Activated CD4-positive, alpha-beta T cell treated with anti-CD3 and anti-CD28 coated beads, Interleukin-2, amount 10 ng/mL, durations not matched to agents 24 days and 14 days (primary cell): ENCODE measurements around the gene RFC5. TPM values are rescaled to one million over a fixed set of nuclear protein-coding genes. Genes with fewer than 3 reads are reported as not detected.
A peak's percentile ranks its signal among the peaks of the same experiment; 100 is the strongest.
"Not testable (repeated sequence)": the region's sequence is repeated elsewhere in the genome, so short reads cannot be mapped to it uniquely, and the experiment has no call there.

Source experiments
- DNase-seq: peaks from one replicate; pipeline ENCODE4 v3.0.0; 2022
- H3K27ac Mint-ChIP-seq: one replicate; pipeline ENCODE4 v1.8.0; 2022; ENCODE audit warnings: mild to moderate bottlenecking, mixed read lengths
- H3K27me3 Mint-ChIP-seq: one replicate; pipeline ENCODE4 v1.8.0; 2022; ENCODE audit warnings: mixed read lengths
- H3K36me3 Mint-ChIP-seq: one replicate; pipeline ENCODE4 v1.8.0; 2022; ENCODE audit warnings: low read depth, mild to moderate bottlenecking, mixed read lengths
- H3K4me1 Mint-ChIP-seq: one replicate; pipeline ENCODE4 v1.8.0; 2021; ENCODE audit warnings: mixed read lengths
- H3K4me3 Mint-ChIP-seq: one replicate; pipeline ENCODE4 v1.8.0; 2022; ENCODE audit warnings: mild to moderate bottlenecking, moderate library complexity, mixed read lengths
- H3K9me3 Mint-ChIP-seq: one replicate; pipeline ENCODE4 v1.8.0; 2021; ENCODE audit warnings: mixed read lengths
- intact Hi-C: fragments of 100-400 bp; cut with micrococcal nuclease; formaldehyde crosslinking; loops from one replicate; pipeline ENCODE4 v1.15.1; 2023
- total RNA-seq: library from RNA; stranded (reverse); gene quantifications from 2 replicates; pipeline ENCODE4 v1.2.3, GENCODE V29; 2022

Gene RFC5
- total RNA-seq, 1 donor from 2014 or later = 84.4 TPM

DNA sequence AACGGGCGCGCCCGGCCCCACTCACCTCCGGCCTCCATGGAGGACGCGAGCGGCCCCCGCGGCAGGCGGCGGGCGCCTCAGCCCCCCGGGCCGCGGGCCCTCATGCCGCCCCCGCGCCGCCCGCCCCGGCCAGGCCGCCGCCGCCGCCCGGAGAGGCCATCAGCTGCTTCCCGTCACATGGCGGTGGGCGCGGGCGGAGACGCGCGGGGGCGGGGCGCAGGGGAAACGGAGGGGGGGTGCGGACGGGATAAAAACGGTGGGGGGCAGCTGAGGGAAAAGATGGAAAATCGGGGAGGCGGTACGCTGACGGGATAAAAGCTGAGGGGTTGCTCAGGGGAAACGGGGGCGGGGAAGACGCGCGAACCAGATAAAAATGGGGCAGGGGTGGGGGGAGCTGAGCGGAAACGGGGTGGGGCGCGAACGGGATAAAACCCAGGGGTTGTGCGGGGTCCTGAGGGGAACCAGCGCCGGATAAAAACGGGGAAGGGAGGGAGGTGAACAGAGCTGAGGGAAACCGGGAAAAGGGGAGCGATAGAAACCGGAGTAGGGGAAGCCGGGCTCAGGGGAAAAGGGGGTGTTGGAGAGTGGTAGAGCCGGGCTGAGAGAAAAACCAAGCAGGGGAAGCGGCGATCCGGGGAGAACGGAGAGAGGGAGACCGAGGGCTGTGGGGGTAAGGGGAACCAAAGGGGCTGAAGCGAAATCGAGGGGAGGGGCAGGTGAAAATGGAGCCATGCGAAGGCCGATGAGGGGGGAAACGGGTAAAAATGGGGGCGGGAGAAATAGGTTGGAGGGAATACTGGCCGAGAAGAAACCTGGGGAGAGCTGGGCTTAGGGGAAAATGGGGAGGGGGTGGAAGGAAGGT lies 44.7 kb downstream of the RFC5 start, which contains the start of gene WSB2:
TSS of gene WSB2 (minus strand) at position 169 of the 862 bp plus-strand sequence. CDS start at position 38, 131 bp downstream.
- no peaks in the 10 kb centered on the region for H3K27me3 Mint-ChIP-seq
- peaks cover 48% of the 10 kb centered on the region for H3K4me1 Mint-ChIP-seq
- no peaks in the 10 kb centered on the region for H3K9me3 Mint-ChIP-seq
- intact Hi-C loops = loop anchor here (1.0 to 5.0 kb wide), 5 partner anchors 16 to 316 kb away; partner anchors contain the start of genes PEBP1, RFC5 and SUDS3
- H3K36me3 Mint-ChIP-seq = peaks cover 30% of the 10 kb centered on the region
- H3K27ac Mint-ChIP-seq = peak within 1 kb of the TSS; percentile 97
- peak within 1 kb of the TSS; percentile 93 for H3K4me3 Mint-ChIP-seq
- peak; percentile 88 for DNase-seq

DNA sequence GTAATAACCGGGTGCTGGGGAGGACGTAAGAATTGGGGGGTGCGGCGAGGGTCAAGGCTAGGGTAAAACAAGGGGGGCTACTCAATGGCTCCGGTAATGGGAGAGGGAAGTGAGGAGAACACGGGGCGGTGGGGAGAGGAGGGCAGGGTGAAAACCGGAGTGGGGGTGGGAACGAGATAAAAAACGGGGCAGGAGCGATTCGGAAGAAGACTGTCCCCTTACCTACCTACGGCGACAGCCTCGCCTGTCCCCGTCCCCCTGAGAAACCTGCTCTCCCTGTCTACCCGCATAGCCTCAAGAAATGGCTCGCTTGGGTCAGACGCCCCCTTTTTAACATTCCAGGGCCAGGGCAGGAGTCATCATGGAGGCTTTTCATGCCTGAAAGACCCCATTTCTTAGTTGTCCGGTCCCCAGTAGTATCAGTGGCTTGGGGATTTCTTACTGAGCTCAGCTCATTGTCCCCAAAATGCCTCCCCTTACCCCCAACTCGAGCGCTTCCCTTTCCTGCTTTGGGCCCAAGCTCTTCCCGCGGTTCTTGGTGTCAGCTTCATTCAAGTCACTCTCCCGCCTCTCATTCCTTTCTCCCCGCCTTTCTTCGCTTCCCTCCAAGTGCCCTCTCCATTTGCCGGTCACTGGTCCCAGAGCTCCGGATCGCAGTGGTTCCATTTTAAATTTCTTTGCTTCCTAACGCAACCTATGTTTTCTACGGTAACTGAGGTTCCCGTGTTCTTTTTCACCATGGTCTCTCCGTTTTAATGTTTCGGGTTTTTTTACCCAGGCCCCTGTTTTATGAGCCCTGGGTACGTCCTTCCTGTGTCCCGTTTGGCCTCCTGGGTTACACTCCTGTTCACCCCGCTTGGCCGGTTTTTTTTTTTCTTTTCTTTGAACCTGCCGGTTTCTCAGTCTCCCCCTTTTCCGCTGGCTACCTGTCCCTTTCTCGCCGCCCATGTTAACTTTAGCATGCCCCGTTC lies 45.7 kb downstream of the RFC5 start:
- Mint-ChIP-seq H3K9me3 (no peaks in the 10 kb centered on the region), H3K27me3 (no peaks in the 10 kb centered on the region), H3K36me3 (peaks cover 33% of the 10 kb centered on the region), H3K27ac (peak overlapping the region; percentile 97), H3K4me1 (peaks cover 54% of the 10 kb centered on the region), H3K4me3 (peak overlapping the region; percentile 93)
- intact Hi-C loops = loop anchor here (1.0 to 5.0 kb wide), 5 partner anchors 17 to 315 kb away; partner anchors contain the start of genes PEBP1, RFC5 and SUDS3
- DNase-seq = peak; percentile 74

DNA sequence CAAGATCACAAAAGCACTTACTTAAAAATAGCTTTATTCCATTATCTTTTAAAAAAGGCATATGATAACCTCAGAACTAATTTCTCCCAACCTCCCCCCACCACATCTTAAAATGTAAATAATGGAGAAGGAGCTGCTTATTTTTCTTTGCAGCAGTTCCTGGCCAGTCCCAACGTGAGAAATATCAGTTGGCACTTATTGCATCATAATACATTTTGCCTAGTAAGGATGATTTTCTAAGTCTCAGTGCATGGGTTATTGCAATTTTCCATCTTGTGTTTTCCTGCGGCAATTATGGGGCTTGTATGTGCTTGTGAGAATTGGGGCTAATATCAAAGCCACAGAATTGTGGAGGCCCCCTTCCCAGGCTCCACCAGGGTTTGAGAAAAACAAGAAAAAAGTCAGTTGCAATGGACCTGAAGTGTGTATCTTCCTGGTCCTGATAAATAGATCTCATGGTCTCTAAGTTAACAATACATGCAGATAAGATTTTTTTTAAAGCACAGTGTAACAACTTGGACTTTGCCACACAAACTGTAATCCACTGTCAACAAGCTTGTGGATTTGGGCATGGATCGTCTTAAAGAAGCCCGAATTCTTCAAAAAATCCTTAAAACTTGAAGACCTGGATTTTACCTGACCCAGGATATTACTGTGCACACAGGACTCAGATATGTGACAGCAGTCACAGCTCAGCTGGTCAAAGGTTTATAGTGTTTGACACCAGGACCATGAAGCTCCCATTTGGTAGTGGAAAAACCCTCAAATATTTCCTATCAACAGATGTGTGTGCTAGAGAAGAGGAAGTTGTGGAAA lies 47.3 kb downstream of the RFC5 start:
- peaks cover 31% of the 10 kb centered on the region for H3K36me3 Mint-ChIP-seq

DNA sequence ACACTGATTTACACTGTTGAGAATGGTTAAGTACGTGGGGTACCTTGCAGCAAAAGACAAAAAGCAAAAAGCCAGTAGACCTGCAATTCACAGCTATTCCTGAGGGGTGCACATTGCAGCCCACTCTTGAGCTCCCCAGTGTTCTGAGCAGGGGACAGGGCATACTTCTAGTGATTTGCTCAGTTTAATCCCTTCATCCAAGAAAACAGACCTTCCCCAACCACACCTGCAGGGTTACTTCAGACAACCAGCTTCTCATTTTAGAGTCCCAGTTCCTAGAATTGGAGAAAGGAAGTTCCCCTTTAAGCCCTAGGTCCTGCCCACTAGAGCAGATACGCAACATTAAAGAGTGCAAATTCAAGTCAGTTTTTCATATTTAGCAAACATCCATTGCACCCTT lies 48.1 kb downstream of the RFC5 start:
- DNase-seq = peak; percentile 74
- H3K27ac Mint-ChIP-seq = peak overlapping the region; percentile 97
- H3K27me3 Mint-ChIP-seq = no peaks in the 10 kb centered on the region
- H3K36me3 Mint-ChIP-seq = peaks cover 29% of the 10 kb centered on the region
- intact Hi-C loops = loop anchor here (2.0 to 5.0 kb wide), 2 partner anchors 38 to 293 kb away; no protein-coding TSS in a partner anchor
- peak overlapping the region; percentile 93 for H3K4me3 Mint-ChIP-seq
- peaks cover 54% of the 10 kb centered on the region for H3K4me1 Mint-ChIP-seq
- H3K9me3 Mint-ChIP-seq = no peaks in the 10 kb centered on the region

More for the DNA sequence above, 47.3 kb downstream of the RFC5 start:
- intact Hi-C loops = loop anchor here (2.0 to 5.0 kb wide), 2 partner anchors 39 to 294 kb away; no protein-coding TSS in a partner anchor
- Mint-ChIP-seq H3K27ac (peak overlapping the region; percentile 97), H3K27me3 (no peaks in the 10 kb centered on the region), H3K4me3 (peak overlapping the region; percentile 93), H3K9me3 (no peaks in the 10 kb centered on the region), H3K4me1 (peaks cover 60% of the 10 kb centered on the region)
- no peak for DNase-seq

DNA sequence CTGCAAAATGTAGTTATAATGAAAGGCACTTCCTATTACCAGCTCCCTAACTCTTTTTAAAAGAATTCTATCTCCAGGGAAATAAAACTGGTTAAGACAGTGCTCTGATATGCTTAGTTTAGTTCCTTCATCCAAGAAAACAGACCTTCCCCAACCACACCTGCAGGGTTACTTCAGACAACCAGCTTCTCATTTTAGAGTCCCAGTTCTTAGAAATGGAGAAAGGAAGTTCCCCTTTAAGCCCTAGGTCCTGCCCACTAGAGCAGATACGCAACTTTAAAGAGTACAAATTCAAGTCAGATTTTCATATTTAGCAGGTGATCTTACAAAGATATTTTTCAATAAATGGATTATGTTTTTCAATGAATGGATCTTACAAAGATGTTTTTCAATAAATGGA lies 48.9 kb downstream of the RFC5 start:
- DNase-seq = no peak
- H3K9me3 Mint-ChIP-seq = no peaks in the 10 kb centered on the region
- H3K4me1 Mint-ChIP-seq = peaks cover 46% of the 10 kb centered on the region
- H3K4me3 Mint-ChIP-seq = peak overlapping the region; percentile 93
- peaks cover 26% of the 10 kb centered on the region for H3K36me3 Mint-ChIP-seq
- H3K27ac Mint-ChIP-seq = no peak overlapping the region
- no peaks in the 10 kb centered on the region for H3K27me3 Mint-ChIP-seq
- intact Hi-C loops = loop anchor here (2.0 kb wide), 1 partner anchor 37 kb away; no protein-coding TSS in a partner anchor

DNA sequence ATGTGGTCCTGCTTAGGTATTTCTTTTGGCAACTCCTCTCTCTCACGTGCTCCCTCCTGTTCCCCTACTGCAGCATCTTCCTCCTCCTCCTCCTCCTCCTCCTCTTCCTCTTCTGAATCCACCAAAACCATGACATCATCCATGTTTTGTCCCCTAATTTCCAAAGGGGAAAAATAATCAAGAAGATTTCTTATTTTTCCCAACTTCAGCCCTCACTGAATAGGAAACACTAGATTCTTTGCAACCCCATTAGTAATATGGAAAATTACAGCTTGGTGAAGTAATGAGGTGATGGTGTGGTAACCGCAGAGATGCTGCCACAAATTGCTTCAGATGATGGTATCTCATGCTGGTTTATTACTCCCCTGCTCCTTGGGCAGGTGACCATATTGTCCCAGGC lies 51.9 kb downstream of the RFC5 start:
- no peaks in the 10 kb centered on the region for H3K27me3 Mint-ChIP-seq
- no peaks in the 10 kb centered on the region for H3K9me3 Mint-ChIP-seq
- peaks cover 38% of the 10 kb centered on the region for H3K4me1 Mint-ChIP-seq
- H3K4me3 Mint-ChIP-seq = no peak overlapping the region
- H3K27ac Mint-ChIP-seq = no peak overlapping the region
- peaks cover 14% of the 10 kb centered on the region for H3K36me3 Mint-ChIP-seq
- no peak for DNase-seq
- intact Hi-C loops = no loop called here

DNA sequence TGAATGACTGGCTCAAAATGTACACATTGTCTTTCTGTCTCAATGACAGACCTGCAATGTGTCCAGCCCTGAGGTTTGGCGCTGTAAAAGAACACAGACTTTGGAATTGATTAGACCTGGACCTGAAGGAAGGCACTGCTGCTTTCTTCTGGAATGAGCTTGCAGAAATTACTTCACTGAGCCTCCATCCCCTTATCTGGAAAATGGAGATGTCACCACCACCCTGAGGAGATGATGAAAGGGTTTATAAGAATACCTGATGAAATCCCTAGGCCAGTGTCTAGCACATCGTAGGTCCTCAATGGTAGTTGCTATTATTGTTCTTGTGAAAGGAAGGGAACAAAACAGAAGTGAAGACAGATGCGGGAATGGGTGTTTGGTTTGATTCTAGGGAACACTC lies 54.1 kb downstream of the RFC5 start:
- Mint-ChIP-seq H3K36me3 (peaks cover 6% of the 10 kb centered on the region), H3K4me1 (peaks cover 18% of the 10 kb centered on the region)

DNA sequence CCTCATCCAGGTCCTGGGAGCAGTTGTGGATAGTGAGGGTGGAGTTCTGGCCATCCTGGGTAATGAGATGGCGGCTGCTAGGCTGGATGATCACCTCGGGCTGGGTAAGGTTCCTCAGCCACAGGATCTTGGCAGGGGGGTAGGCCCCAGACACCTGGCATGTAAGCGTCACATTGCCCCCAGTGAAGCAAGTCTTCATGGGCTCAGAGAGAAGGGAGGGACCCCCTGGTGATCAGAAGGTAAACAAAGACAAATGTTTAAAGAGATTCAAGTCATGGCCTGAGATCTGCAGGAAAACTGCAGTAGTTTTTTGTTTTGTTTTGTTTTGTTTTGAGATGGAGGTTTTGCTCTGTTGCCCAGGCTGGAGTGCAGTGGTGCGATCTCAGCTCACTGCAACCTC lies 57.3 kb downstream of the RFC5 start:
- Mint-ChIP-seq H3K27ac (no peak overlapping the region), H3K4me1 (no peaks in the 10 kb centered on the region), H3K4me3 (no peak overlapping the region), H3K27me3 (no peaks in the 10 kb centered on the region), H3K36me3 (no peaks in the 10 kb centered on the region), H3K9me3 (no peaks in the 10 kb centered on the region)
- intact Hi-C loops = no loop called here
- DNase-seq = no peak

More for the DNA sequence above, 54.1 kb downstream of the RFC5 start:
- no peak for DNase-seq
- no peak overlapping the region for H3K27ac Mint-ChIP-seq
- H3K4me3 Mint-ChIP-seq = no peak overlapping the region
- H3K9me3 Mint-ChIP-seq = no peaks in the 10 kb centered on the region
- intact Hi-C loops = no loop called here
- H3K27me3 Mint-ChIP-seq = no peaks in the 10 kb centered on the region

DNA sequence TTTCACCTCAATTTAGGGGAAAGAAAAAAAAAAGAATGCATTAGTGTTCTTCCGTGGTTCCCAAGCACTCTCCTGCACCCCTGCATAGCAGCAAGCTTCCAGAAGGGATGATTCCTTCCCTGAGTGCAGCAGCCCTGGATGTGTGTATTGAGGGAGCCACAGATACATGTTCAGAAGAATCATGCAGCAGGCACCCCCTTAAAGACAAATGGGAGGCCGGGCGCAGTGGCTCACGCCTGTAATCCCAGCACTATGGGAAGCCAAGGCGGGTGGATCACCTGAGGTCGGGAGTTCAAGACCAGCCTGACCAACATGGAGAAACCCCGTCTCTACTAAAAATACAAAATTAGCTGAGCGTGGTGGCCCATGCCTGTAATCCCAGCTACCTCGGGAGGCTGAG lies 65.0 kb downstream of the RFC5 start:
- H3K9me3 Mint-ChIP-seq, H3K36me3 Mint-ChIP-seq, H3K4me1 Mint-ChIP-seq, intact Hi-C loops, H3K4me3 Mint-ChIP-seq, DNase-seq, H3K27ac Mint-ChIP-seq, H3K27me3 Mint-ChIP-seq: not testable (repeated sequence)

Other genes starting within 250 kb of the RFC5 start
- 0.02 and 0.05 TPM in 2 replicates for gene KSR2, start 47.7 kb upstream of the RFC5 start, total RNA-seq
- 129 and 133 TPM in 2 replicates for gene WSB2, start 44.5 kb downstream of the RFC5 start, total RNA-seq
- 12.8 and 14.4 TPM in 2 replicates for gene VSIG10, start 87.3 kb downstream of the RFC5 start, total RNA-seq
- gene PEBP1, start 119.4 kb downstream of the RFC5 start, total RNA-seq = 206 and 209 TPM in 2 replicates